ENCODE data around the gene PSMA1.
"Not testable (repeated sequence)": the region's sequence is repeated elsewhere in the genome, so short reads cannot be mapped to it uniquely, and the experiment has no call there.

PSMA1 gene
- total RNA-seq: 28.1 to 78.9 (median 54.4) reads per million in 3 experiments

DNA sequence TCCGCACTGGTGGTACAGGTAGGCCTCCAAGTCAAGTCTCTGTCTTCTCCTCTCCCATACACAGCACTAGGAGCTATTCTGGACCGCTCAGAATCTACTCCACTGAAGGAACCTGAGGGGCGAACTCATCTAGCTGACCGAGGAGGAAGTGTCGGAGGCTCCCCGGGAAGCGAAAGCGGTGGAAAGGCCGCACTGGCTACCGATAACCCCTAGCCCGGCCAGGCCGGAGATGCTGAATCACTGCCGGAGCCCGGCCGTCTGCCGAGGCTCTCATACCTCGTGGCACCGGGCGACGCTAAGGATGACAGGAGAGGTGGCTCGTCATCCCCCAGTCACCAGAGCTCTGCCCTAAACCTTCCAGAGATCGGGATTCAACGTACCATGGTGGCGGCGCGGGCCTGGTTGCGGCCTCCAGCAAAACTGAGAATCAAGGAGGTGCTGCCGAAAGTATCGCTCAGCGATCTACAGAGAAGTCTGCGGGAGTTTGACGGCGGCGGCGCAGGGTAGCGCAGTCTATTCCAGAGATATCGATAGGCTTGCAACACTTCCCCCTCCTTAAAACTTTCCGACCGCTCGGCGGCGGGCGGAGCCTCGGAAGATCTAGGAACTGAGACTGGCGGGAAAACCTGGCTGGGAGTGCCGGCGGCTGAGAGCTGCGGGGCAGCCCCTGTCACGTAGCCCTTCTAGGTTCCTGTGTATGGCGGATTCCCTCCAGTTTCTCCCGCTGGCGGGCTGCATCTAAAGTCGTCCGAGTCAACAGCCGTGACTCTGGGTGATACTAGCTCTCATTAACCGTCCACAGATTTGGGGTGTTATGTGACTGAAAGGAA is at the start of gene PSMA1:
Gene PSMA1 (minus strand): TSS at position 470 of the 830 bp plus-strand sequence. CDS start 87 bp downstream, at position 383.
- DNase-seq: peak; percentile 91

DNA sequence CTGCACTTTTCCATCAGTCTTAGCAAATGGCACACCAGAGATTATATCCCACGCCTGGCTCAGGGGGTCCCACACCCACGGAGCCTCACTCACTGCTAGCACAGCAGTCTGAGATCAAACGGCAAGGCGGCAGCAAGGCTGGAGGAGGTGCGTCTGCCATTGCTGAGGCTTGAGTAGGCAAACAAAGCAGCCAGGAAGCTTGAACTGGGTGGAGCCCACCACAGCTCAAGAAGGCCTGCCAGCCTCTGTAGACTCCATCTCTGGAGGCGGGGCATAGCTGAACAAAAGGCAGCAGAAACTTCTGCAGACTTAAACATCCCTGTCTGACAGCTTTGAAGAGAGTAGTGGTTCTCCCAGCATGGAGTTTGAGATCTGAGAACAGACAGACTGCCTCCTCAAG is 49.3 kb upstream of the PSMA1 start:
- DNase-seq: peak; percentile 58

DNA sequence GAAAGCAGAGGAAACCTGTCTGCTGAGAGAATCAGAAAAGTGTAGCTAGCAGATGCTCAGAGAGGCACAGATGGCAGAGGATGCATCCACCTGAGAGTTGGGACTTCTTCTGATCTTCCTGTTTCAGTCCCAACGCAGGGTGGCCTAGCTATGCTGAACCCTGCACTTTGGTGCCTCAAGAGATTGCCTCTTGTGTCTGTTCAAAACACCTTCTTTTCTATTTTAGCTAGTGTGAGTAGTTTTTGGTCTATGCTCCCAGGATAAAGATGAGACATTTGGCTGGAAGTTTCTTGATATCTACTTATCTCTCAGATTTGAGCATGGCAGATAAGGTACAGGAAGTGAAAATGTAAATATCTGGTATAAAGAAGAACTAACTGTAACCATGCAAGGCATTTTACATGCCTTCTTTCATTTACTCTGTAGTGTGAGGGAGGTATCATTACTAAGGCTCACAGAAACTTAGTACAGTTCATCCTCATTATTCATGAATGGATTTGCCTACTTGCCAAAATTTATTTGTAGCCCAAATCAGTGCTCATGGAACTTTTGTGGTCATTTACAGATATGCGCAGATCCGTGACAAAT is 47.0 kb upstream of the PSMA1 start:
- DNase-seq: no peak

DNA sequence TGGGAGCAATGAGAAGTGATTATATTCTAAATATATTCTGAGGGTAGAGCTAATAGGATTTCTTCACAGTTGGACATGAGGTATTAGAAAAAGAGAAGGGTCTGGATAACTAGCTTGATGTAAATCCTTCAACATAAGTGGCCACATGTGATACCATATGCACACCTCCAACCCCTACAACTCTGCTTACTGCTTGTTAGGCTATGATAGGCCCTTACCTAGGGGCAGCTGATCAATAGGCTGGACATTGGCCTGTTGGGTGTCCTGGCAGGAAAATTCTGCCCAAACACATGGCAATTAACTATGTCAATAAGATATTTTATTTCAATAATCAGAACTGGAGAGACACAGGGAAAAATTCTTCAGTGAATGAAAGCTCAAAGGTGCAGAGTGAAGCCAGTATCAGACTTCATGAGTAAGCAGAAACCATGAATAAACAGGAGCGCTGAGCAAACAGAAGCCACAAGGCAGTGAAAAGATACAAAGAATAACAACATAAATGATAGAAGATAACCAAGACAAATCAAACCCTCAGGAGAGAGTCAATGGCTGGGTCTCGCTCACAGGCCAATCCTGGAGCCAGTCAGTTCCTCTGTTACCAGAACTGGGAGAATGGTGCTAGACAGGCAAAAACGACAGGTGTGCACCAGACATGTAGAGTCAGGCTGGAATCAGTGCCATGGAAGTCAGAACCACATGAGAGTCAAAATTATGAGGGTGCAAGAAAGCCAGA is 46.3 kb upstream of the PSMA1 start:
- no peak for DNase-seq

DNA sequence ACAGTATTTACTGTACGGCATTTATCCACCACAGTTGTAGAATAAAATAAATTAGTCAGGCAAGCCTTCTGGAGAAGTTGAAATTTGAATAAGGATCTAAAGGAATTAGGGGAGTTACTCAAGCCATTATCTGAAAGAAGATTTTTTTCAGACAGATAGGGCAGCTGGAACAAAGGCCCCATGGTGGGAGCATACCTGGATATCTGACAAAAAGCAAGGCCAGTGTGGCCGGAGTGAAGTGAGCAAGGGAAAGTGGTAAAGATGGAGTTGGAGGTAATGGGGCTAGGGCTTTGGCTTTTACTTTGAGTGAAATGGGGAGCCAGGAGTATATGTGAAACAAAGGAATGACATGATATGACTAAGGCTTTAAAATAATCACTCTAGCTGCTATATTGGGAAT is 45.7 kb upstream of the PSMA1 start:
- DNase-seq: no peak

DNA sequence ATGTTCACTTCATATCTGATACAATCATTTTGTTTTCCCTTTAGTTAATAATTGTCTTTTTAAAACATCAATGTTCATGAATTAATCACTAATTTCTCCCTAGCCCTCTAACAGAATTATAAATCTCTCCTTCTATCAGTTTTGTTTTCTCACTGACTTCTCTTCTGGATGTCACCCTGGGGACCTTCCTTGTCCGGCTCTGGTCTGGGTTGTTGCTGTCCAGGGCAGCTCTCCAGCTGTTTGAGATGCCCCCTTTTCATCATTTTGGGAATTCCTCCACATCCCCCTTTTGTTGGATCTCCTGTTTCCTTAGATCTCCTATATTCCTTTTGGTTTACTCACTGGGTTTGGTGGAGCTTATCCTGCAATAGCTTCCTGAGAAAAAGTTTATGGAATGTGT is 35.6 kb upstream of the PSMA1 start:
- DNase-seq: no peak

DNA sequence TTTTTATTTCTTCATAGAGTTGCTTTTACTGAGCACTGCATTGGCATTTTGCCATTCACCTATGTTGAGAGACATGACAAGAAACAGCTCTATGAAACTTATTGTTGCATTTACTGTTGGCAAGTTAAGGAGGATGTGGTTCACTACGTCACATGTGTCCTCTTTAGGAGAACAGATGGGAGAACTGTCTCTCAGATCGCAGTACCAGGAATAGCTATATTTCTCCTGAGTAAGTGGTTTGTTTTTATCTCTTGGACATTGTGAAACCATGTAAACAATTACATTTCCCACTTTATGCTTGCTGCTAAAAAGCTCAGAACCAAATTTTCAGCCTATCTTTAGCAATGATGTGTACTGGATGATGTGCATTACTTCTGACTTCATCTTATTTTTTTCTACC is 34.8 kb upstream of the PSMA1 start:
- DNase-seq: peak; percentile 75

DNA sequence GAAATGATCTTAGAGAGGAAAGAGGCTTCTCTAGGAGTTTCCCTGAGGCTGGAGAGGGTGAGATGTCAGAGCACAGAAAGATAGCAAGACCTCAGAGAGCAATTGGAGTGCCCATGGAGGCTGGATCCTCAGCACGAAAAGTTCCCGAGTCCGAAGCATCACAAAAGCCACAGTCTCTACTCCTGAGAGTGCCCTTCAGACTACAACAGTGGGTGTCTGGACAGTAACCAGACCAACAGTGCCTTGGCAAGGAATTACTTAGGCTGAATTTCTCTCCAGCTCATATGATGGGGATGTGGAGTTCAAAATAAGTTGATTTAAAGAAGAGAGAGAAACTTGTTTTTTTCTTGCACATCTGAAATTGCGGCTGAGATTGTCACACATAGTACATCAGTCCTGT is 31.9 kb upstream of the PSMA1 start:
- no peak for DNase-seq

DNA sequence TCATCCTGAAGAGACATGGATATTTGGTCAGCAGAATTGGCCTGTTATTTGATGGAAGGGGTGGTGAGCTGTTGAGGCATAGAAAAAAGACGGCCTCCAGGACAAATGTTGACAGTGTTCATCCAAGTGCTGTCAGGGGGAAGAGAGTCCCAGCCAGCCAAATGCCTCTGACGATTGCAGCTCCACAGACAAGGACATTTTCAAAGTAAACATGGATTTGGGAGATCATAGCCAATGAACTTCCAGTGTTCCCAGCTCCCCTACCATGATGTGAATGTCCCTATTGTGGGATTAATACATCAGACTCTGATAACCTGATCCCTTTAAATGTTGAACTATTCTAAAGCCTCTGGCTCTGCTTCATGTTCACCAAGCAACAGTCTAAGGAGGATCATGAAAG is 31.2 kb upstream of the PSMA1 start:
- no peak for DNase-seq

DNA sequence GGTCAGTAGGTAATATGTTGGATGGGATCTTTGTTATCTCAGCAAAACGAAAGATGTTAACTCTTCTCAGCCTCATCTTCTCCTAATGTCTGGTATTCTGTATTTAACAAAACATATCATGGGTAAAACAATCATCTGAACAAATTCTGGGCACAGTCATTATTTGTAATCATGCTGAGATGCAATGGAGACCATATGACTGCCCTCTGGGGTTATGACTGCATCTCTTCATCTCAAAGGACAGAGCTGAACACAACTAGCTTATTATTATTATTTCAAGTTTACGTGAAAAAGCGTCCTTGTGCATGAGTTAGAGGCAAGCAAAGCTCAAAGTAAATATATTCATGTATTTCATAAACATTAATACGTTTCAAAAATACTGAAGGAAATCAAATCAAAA is 29.7 kb upstream of the PSMA1 start:
- no peak for DNase-seq

DNA sequence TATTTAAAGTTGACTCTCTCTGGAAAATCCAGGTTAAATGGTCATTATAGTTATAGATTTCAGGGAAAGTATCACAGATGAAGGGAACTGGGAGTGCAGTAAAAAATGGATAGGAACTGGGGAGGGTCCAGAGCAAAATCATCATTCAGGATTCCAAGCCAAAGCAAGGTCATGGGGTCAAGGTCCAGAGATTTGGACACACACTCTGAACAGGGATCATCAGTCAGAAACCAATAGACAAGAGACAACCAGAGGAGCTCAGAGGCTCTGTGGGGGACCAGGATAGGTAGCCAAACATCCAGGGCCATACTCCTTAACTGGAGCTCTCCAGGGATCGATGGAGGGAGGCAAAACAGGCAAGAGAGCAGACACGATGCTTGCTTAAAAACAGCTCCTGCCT is 27.3 kb upstream of the PSMA1 start:
- DNase-seq: no peak

DNA sequence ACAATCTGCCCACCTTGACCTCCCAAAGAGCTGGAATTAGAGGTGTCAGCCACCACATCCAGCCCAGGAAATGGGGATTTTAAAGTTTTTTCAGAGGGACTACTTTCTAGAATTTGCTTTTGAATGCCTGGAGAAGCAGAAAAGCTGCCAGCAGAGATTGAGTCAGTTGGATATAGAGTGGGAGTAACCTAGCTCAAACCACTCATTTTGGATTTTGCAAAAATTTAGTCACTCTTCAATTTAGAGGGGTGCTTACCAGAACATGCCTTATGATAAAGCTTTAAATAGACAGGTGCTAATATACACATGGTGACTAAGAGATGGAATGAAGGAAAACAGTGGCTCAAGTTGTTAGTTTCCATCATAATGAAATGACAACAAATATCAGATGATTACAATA is 26.5 kb upstream of the PSMA1 start:
- DNase-seq: no peak

DNA sequence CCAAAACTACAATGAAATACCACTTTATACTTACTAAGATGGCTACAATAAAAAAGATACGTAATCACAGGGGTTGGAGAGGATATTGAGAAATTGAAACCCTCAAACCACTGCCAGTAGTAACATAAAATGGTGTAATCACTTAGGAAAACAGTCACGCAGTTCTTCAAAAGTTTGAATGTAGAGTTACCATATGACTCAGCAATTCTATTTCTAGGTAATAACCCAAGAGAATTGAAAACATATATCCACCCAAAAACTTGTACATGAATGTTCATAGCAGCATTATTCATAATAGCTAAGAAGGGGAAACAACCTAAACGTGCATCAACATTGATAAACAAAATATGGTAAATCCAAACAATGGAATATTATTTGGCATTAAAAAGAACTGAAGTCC is 24.4 kb upstream of the PSMA1 start:
- DNase-seq: no peak

DNA sequence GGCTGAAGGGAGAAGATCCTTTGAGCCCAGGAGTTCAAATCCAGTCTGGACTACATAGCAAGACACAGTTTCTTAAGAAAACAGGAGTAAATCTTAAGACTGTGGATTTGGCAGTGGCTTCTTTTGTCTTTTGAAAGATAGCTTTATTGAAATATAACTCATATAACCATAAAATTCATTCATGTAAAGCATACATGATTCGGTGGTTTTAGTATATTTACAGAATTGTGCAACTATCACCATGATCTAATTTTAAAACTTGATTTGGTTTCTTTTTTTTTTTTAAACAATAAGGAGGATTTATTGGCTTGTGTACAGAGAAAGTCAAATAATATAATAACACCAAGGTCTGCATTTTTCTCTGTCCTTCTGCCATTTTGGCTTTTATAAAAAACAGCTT is 23.1 kb upstream of the PSMA1 start:
- no peak for DNase-seq

DNA sequence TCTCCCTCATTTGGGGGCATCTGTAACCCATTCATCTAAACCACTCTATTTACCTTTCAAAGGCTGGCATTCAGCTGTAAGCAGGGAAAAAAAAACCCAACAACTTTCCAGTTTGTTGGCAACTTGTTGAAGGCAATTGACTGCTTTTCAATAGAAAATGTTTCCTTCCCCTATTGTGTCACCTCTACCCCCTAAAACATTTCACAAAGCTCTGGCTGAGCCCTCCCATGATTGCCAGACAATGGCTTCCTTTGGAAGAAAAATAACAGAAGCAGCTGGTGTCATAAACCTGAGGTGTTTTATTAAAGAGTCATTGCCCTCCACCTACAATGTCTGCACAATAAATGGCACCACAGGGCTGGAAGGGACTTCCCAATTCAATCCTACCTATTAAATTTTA is 22.1 kb upstream of the PSMA1 start:
- DNase-seq: no peak

DNA sequence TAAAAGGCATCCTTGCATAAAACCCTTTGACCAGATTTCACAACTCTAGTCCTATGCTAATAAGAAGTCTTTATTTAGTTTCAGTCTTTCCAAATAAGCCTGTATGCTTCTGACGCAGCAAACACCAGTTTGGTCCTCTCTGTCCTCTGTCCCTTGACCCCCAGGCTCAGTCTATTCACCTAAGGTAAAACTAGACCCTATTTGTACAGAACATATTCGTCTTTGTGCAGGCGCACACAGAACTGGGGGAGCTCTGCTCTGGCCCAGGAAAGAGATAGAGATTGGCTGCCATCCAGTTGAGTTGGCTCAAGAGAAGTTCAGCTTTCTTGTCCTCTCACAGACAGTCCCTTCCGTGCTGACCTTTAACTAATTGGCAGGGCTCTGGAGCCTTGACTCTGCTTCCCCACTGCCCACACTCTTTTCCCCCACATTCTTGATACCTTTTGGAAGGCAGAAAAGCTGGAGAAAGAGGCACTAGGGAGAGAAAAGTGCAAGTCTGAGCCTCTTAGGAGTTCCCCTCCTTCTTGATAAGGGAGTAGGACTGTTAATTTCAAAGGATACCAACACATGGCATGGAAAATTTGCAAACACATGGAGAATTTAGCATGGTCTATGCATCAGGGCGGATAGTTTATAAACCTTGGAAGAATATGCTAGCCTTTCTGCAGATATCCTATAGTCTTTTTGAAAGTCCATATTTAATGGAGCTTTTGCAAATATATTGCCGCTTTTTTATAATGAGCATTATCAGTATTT is 21.2 kb upstream of the PSMA1 start:
- no peak for DNase-seq

DNA sequence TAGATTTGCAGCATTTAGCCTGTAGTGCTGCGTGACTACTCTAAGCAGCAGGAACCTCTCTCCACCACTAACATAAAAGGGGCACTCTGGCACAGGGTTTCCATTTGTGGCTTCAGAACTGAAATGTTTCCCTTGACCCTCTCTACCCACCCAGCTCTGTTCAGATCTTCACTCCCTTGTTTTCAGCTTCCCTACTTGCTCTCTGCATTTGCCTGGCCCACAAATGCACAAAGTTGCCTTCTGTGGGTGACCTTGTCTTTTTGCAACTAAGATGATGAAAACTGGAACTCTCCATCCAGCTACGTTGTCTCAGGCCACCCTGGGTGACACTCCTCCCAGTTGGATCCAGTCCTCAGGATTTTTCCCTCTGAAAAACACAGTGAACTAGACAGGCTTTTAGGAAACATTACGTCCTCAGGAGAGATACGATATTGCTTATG is 19.8 kb upstream of the PSMA1 start:
- DNase-seq: no peak

DNA sequence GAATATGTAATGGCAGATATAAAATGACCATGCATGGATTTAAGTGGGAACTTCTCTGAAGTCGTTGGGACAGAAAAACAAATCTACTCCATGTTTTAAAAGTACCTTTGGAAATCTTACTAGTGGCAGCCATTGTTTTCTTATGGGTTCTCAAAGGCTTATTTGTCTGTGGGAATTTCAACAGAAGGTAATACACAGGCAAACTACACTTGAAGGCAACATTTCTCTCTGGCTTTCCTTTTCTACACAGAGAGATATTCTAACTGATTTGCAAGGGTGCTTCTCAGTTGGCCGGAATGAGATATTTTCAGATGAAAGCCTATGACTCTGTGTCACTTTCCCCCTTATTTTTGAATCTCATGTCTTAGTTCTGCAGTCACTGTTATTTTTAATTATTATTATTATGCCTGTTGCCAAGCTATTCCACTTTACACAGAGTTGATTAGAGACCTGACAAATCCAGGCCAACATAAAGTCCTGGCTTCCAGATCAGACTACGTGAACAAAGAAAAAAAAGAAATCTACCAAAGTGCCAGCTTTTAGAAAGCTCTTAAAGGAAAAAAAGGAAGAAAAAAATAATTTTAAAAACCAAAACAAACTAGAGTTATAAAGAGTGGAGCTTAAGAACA is 18.9 kb upstream of the PSMA1 start:
- DNase-seq: no peak

DNA sequence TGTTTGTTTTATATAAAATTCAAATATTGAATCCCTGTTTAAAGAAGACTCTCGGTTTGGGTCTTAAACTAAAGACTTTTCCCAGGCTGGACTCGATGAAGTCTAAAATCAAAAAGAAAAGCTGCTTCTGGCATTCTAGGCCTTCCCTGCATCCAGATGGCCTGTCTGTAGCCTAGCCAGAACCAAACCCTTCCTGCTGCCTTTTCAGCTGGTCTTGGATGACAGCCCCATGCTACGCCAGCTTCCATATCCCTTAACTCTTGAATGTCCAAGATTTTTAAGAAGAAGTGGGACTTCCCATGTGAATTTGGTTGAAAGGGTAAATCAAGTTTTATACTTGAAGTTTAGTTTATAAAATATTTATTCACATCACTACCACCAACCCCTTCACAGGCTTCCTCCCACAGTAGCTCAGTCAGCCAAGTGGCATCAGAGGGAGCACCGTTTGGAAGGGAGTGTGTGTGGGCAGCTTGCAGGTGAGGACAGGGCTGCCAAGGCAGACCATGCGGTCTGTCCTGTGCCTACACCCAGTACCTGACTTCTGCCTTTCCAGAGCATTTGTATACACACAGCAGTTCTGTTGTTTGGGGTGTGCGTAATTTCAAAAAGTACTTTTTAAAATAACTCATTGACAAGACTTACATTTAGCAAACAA is 18.2 kb upstream of the PSMA1 start:
- no peak for DNase-seq

DNA sequence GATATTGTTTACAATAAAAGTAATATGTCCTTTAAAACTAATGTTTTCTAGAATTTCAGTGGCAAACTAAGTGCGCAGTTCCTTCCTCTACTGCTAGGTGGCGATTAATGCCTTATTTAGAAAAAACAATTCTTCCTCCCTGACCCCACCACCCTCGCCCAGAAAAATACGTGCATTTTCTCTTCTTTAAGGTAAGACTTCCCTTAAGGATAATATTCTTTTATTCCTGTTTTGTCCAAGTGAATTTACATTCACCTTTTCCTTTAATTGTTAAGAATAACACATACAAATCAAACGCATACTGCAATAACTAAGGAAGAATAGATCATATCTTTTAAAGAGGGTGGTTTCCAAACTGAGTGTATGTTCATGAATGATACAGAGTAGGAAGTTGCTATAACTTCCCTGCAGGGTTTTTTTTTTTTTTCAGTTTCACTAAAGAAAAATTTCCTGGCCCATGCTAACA is 17.0 kb upstream of the PSMA1 start:
- peak; percentile 59 for DNase-seq

DNA sequence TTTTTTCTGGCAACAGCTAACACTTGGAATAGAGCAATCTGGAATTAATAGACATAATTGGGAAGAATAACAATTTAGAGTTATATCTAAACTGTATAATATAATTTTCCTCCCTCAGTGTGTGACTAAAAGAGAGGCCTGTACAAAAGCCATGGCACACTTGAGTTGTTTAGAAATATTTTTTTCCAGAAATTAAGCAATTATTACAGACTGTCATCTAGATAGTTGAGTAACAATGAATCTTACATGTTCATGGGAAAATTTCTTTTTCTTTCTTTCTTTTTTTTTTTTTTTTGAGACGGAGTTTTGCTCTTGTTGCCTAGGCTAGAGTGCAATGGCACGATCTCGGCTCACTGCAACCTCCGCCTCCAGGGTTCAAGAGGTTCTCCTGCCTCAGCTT is 15.0 kb upstream of the PSMA1 start:
- DNase-seq: not testable (repeated sequence)

DNA sequence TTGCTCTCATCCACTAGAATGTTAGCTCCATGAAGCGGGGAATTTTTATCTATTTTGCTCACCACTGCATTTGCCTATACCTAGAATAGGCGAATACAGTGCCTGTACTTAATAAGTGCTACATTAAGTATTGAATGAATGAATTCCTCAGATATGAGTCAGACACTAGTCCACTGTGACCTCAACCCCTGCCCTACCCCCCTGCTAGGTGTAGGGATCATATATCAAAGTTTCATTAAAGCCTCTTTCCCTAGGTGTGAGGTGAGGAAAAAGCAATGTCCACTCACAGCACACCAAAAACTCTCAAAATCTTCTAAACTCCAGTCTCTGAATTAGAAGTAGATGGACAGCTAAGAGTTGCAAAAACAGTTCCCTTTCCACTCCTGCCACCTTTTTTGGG is 9.8 kb upstream of the PSMA1 start:
- DNase-seq: no peak

All from central memory CD4-positive, alpha-beta T cell (primary cell).